Thoracic aorta (tissue), 2 donors: ENCODE measurements around the gene PRSS38. TPM values are rescaled to one million over a fixed set of nuclear protein-coding genes. Genes with fewer than 3 reads are reported as not detected.

Experiments used
- ATAC-seq: fragments of 150-250 bp; one replicate; pipeline ENCODE4 v1.8.0; 2017; ENCODE audit warnings: low read depth; ENCODE audit not compliant: insufficient number of reproducible peaks, low FRiP score
- DNase-seq: peaks from one replicate; pipeline ENCODE4 v3.0.0-alpha.2; 2020; ENCODE audit warnings: low spot score
- H3K27ac ChIP-seq, 2 donors: fragments of 200-600 bp; sonication (generic); 1 replicate in 1 of 2; 2 replicates in 1 of 2; pipeline ENCODE4 v1.5.1; 2016; ENCODE audit warnings: mild to moderate bottlenecking in 2 of 2, moderate library complexity in 2 of 2
- H3K27me3 ChIP-seq: fragments of 200-600 bp; sonication (generic); replicated peaks from 2 replicates; pipeline ENCODE4 v1.6.0; 2016; ENCODE audit warnings: mild to moderate bottlenecking; ENCODE audit not compliant: insufficient read depth
- H3K36me3 ChIP-seq: fragments of 200-600 bp; sonication (generic); one replicate; pipeline ENCODE4 v1.5.1; 2016
- H3K4me1 ChIP-seq, 2 donors: fragments of 200-600 bp; sonication (generic); 1 replicate in 1 of 2; 2 replicates in 1 of 2; pipeline versions ENCODE4 v1.5.1 to v1.6.0; 2016; ENCODE audit warnings: low read depth in 2 of 2, mild to moderate bottlenecking in 1 of 2; ENCODE audit not compliant: control insufficient read depth in 1 of 2
- H3K4me3 ChIP-seq: fragments of 200-600 bp; sonication (generic); 2 replicates; pipeline ENCODE4 v1.5.1; 2016; ENCODE audit warnings: mild to moderate bottlenecking
- H3K9me3 ChIP-seq: fragments of 200-600 bp; sonication (generic); 2 replicates; pipeline ENCODE4 v1.5.1; 2016
- CTCF ChIP-seq: fragments of 200-600 bp; sonication (generic); IDR thresholded peaks from one replicate; pipeline ENCODE4 v1.5.1; 2019; ENCODE audit warnings: antibody characterized with exemption
- total RNA-seq, 2 donors: library from RNA; depleted of rRNA; stranded (reverse); fragments of >200 nt; gene quantifications; one replicate each; pipeline versions ENCODE4 v1.1.0 to v1.2.3, GENCODE V29; 2016

The PRSS38 gene
- total RNA-seq, 2 donors from 2014 or later, result not detected

- peaks cover 7 to 19% of the 10 kb centered on the region in 2 donors for H3K4me1 ChIP-seq
- H3K9me3 ChIP-seq, result no peaks in the 10 kb centered on the region
- no peaks in the 10 kb centered on the region for H3K36me3 ChIP-seq
- no peaks in the 10 kb centered on the region for H3K27me3 ChIP-seq
- no peak overlapping the region for H3K4me3 ChIP-seq
- no peak for TF ChIP-seq CTCF
- DNase-seq, result no peak
- no peak for ATAC-seq
- H3K27ac ChIP-seq, result no peak overlapping the region
Measured at GRCh38 chr1:227889863-227890405, 74.5 kb downstream of the PRSS38 start.

- Histone ChIP-seq H3K27me3 (no peaks in the 10 kb centered on the region), H3K36me3 (no peaks in the 10 kb centered on the region), H3K4me1 (peaks cover 5 to 15% of the 10 kb centered on the region in 2 donors), H3K27ac (no peak overlapping the region), H3K4me3 (no peak overlapping the region), H3K9me3 (no peaks in the 10 kb centered on the region)
- DNase-seq (no peak), ATAC-seq (no peak)
- TF ChIP-seq CTCF, result no peak
Measured at GRCh38 chr1:227890451-227891222, 75.2 kb downstream of the PRSS38 start.

GRCh38 chr1:227891223-227891954, 75.9 kb downstream of the PRSS38 start:
- Histone ChIP-seq H3K27me3 (no peaks in the 10 kb centered on the region), H3K9me3 (no peaks in the 10 kb centered on the region), H3K36me3 (no peaks in the 10 kb centered on the region), H3K27ac (no peak overlapping the region), H3K4me1 (peaks cover 0 to 7% of the 10 kb centered on the region in 2 donors), H3K4me3 (no peak overlapping the region)
- no peak for DNase-seq
- no peak for ATAC-seq
- TF ChIP-seq CTCF, result no peak

GRCh38 chr1:227891955-227892488, 76.5 kb downstream of the PRSS38 start:
- H3K27me3 ChIP-seq, result no peaks in the 10 kb centered on the region
- H3K27ac ChIP-seq, result no peak overlapping the region
- peaks cover 0 to under 1% of the 10 kb centered on the region in 2 donors for H3K4me1 ChIP-seq
- no peak for TF ChIP-seq CTCF
- DNase-seq, result no peak
- H3K36me3 ChIP-seq, result no peaks in the 10 kb centered on the region
- no peaks in the 10 kb centered on the region for H3K9me3 ChIP-seq
- no peak overlapping the region for H3K4me3 ChIP-seq
- ATAC-seq, result no peak
